HL-60 (cell line): ENCODE data around the gene ZNF511.

ENCODE experiments used
- DNase-seq, 2 experiments: peaks; one replicate each; pipeline ENCODE4 v3.0.0-alpha.2; 2010 to 2020; ENCODE audit warnings: low read depth in 1 of 2, low spot score in 1 of 2
- H3K27ac ChIP-seq: fragments of 250-450 bp; sonication (Bioruptor Pico); replicated peaks from 2 replicates; pipeline ENCODE4 v1.5.1; 2020; ENCODE audit warnings: mild to moderate bottlenecking, moderate library complexity
- H3K27me3 ChIP-seq: fragments of 250-450 bp; sonication (Bioruptor Pico); 2 replicates; pipeline ENCODE4 v1.5.1; 2021; ENCODE audit warnings: mild to moderate bottlenecking, moderate library complexity; ENCODE audit not compliant: insufficient read depth, poor library complexity, severe bottlenecking
- H3K4me3 ChIP-seq: replicated peaks from 2 replicates; pipeline ENCODE4 v1.5.1; 2011; ENCODE audit warnings: mild to moderate bottlenecking, control low read depth, low read length; ENCODE audit not compliant: insufficient read depth
- GABPA ChIP-seq: IDR thresholded peaks from 2 replicates; pipeline ENCODE4 v1.6.1; 2012; ENCODE audit warnings: low read depth
- POLR2AphosphoS5 ChIP-seq: IDR thresholded peaks from 2 replicates; pipeline ENCODE4 v1.6.1; 2012; ENCODE audit warnings: low read depth
- SPI1 ChIP-seq: IDR thresholded peaks from 2 replicates; pipeline ENCODE4 v1.6.1; 2012; ENCODE audit warnings: low read depth, mild to moderate bottlenecking, borderline replicate concordance
- TF ChIP-seq, protein P1 (sequence below): IDR thresholded peaks from one replicate; pipeline ENCODE4 v1.5.1; 2011; ENCODE audit warnings: low read length, control low read depth, inconsistent platforms; ENCODE audit not compliant: insufficient read depth
- TF ChIP-seq, protein P2 (sequence below): IDR thresholded peaks from 2 replicates; pipeline ENCODE4 v1.6.1; 2012; ENCODE audit warnings: low read depth; ENCODE audit not compliant: insufficient replicate concordance

Gene ZNF511

DNA sequence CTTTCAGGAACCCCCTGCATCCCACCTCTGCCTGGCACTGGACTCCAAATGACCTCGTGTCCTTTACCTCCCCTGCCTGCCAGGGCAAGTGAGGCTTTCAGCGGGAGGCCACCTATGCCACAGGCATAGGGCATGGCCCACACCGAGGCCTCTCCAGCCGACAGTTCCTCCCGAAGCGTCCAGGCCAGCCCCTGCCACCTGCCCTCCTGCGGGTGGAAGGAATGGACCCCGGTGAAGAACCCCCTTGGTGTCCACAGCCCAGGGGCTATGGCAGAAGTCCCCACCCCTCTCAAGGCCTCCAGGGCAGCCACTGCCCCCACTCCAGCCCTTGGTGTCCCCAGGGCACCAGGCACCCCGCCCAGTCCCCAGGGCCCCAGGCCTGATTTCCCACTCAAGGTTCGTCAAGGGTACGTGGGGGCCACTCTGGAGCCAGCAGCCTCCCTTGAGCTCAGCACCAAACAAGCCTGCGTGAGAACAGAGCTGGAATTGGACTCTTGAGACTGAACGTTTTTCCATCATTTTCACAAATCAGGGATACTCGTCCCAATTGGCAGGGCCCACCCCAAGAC lies 46.0 kb downstream of the ZNF511 start:
- DNase-seq = no peak
- Histone ChIP-seq H3K27me3 (peaks cover 5% of the 10 kb centered on the region), H3K27ac (no peak overlapping the region), H3K4me3 (no peak overlapping the region)
- TF ChIP-seq GABPA = no peak
- TF ChIP-seq, protein P1, sequence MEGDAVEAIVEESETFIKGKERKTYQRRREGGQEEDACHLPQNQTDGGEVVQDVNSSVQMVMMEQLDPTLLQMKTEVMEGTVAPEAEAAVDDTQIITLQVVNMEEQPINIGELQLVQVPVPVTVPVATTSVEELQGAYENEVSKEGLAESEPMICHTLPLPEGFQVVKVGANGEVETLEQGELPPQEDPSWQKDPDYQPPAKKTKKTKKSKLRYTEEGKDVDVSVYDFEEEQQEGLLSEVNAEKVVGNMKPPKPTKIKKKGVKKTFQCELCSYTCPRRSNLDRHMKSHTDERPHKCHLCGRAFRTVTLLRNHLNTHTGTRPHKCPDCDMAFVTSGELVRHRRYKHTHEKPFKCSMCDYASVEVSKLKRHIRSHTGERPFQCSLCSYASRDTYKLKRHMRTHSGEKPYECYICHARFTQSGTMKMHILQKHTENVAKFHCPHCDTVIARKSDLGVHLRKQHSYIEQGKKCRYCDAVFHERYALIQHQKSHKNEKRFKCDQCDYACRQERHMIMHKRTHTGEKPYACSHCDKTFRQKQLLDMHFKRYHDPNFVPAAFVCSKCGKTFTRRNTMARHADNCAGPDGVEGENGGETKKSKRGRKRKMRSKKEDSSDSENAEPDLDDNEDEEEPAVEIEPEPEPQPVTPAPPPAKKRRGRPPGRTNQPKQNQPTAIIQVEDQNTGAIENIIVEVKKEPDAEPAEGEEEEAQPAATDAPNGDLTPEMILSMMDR = no peak
- TF ChIP-seq POLR2AphosphoS5 = no peak
- no peak for TF ChIP-seq SPI1
- TF ChIP-seq, protein P2, sequence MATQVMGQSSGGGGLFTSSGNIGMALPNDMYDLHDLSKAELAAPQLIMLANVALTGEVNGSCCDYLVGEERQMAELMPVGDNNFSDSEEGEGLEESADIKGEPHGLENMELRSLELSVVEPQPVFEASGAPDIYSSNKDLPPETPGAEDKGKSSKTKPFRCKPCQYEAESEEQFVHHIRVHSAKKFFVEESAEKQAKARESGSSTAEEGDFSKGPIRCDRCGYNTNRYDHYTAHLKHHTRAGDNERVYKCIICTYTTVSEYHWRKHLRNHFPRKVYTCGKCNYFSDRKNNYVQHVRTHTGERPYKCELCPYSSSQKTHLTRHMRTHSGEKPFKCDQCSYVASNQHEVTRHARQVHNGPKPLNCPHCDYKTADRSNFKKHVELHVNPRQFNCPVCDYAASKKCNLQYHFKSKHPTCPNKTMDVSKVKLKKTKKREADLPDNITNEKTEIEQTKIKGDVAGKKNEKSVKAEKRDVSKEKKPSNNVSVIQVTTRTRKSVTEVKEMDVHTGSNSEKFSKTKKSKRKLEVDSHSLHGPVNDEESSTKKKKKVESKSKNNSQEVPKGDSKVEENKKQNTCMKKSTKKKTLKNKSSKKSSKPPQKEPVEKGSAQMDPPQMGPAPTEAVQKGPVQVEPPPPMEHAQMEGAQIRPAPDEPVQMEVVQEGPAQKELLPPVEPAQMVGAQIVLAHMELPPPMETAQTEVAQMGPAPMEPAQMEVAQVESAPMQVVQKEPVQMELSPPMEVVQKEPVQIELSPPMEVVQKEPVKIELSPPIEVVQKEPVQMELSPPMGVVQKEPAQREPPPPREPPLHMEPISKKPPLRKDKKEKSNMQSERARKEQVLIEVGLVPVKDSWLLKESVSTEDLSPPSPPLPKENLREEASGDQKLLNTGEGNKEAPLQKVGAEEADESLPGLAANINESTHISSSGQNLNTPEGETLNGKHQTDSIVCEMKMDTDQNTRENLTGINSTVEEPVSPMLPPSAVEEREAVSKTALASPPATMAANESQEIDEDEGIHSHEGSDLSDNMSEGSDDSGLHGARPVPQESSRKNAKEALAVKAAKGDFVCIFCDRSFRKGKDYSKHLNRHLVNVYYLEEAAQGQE = no peak

DNA sequence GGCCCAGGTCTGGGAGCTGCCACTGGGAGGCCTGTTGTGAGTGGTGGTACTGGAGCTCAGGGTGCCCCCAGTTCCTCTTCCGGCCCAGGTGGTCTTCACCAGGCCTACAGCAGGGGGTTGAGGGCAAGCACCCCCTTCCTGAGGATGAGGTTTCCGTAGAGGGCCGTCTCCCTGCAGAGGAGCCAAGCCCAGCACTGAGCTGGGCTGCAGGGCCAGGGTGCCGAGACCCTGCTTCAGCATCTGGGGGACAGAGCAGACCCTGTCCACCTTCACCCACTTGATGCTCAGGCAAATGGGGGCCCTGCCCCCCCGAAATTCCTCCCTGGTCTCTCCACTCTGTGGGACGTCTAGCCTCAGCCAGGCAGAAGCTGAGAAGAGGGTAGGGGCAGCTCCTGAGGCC lies 46.6 kb downstream of the ZNF511 start:
- TF ChIP-seq GABPA = no peak
- TF ChIP-seq, protein P2 = no peak
- no peak for TF ChIP-seq SPI1
- TF ChIP-seq POLR2AphosphoS5 = no peak
- TF ChIP-seq, protein P1 = no peak
- DNase-seq = no peak
- Histone ChIP-seq H3K27me3 (peaks cover 5% of the 10 kb centered on the region), H3K4me3 (no peak overlapping the region), H3K27ac (no peak overlapping the region)

DNA sequence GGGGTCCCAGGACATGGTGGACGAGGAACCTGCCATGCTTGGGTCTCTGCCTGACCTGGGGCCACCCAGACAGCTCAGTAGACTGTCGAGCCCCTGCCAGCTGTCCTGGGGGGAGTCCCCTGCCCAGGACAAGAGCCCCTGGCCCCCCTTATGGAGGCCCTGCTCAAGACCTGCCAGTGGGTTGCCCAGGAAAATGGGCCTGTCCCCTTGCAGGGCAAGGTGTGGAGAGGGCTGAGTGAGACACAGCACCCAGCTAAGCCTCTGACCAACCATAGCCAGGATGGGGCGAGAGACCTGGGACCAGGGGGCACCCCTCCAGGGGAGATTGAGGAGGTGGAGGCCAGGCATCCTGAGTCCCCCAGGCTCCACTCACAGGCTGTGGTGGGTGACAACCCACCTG lies 47.3 kb downstream of the ZNF511 start:
- H3K27me3 ChIP-seq = peaks cover 5% of the 10 kb centered on the region

DNA sequence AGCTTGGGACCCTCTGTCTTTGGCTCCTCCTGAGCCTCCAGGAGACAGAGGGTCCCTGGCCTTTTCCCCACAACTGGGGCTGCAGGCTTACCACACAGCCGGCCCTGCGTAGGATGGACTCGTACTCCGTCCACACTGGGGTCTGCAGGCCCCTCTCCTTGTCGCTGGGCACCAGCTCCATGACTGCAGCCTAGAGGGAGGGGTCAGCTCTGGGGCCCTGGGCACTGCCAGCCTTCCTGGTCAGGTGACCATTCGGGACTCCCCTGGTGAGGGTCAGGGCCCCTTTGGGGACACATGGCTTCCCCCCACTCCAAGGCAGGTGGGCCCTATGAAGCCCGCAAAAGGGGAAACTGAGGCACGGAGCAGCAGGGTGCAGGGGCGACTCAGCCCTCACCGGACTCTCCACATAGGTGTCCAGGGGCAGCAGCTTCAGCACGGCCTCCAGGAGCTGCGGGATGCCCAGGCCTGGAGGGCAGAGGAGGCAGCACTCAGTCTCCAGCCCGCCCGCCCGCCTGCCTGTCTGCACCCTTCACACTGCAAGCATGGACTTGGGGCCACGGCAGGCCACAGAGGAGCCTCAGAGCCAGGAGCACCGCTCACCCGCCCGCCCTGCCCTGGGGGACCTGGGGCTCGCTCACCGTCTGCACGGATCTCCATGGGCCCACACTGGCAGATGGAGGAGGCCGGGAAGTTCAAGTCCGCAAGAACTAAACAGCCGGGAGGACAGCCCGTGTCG lies 48.0 kb downstream of the ZNF511 start:
- TF ChIP-seq POLR2AphosphoS5 (no peak), GABPA (no peak), SPI1 (no peak)
- TF ChIP-seq, protein P2 = no peak
- TF ChIP-seq, protein P1 = no peak
- H3K4me3 ChIP-seq = peak overlapping the region; percentile 53
- peaks cover 3% of the 10 kb centered on the region for H3K27me3 ChIP-seq
- no peak for DNase-seq
- peak overlapping the region; percentile 73 for H3K27ac ChIP-seq

More for the DNA sequence above, 47.3 kb downstream of the ZNF511 start:
- H3K27ac ChIP-seq = no peak overlapping the region
- TF ChIP-seq SPI1 = no peak
- no peak overlapping the region for H3K4me3 ChIP-seq
- DNase-seq = no peak
